Astrocyte (in vitro differentiated cells and primary cell): ENCODE results near the gene CSNK1E.

ENCODE experiments used
- EZH2 ChIP-seq: IDR thresholded peaks from 2 replicates; pipeline ENCODE4 v1.6.1; 2012; ENCODE audit warnings: mild to moderate bottlenecking, low read length, inconsistent platforms; ENCODE audit not compliant: insufficient read depth
- TF ChIP-seq, protein P1 (sequence below): IDR thresholded peaks from 2 replicates; pipeline ENCODE4 v1.5.1; 2011; ENCODE audit warnings: low read depth, mild to moderate bottlenecking, inconsistent platforms, low read length, moderate library complexity; ENCODE audit not compliant: insufficient read depth

- TF ChIP-seq, protein P1, sequence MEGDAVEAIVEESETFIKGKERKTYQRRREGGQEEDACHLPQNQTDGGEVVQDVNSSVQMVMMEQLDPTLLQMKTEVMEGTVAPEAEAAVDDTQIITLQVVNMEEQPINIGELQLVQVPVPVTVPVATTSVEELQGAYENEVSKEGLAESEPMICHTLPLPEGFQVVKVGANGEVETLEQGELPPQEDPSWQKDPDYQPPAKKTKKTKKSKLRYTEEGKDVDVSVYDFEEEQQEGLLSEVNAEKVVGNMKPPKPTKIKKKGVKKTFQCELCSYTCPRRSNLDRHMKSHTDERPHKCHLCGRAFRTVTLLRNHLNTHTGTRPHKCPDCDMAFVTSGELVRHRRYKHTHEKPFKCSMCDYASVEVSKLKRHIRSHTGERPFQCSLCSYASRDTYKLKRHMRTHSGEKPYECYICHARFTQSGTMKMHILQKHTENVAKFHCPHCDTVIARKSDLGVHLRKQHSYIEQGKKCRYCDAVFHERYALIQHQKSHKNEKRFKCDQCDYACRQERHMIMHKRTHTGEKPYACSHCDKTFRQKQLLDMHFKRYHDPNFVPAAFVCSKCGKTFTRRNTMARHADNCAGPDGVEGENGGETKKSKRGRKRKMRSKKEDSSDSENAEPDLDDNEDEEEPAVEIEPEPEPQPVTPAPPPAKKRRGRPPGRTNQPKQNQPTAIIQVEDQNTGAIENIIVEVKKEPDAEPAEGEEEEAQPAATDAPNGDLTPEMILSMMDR = no peak
- no peak for TF ChIP-seq EZH2
Measured at GRCh38 chr22:38305471-38306448, 11.5 kb downstream of the CSNK1E start.
